DLD1 (cell line): ENCODE data around the gene SEPTIN5.
"Not testable (repeated sequence)": the region's sequence is repeated elsewhere in the genome, so short reads cannot be mapped to it uniquely, and the experiment has no call there.

Experiments used
- in situ Hi-C: cut with HindIII; loops from 2 replicates; pipeline ENCODE4 v1.10.0; 2017; ENCODE audit warnings: low sequenced_read_pairs

SEPTIN5 gene

GRCh38 chr22:19719488-19720021 is 5.3 kb downstream of the SEPTIN5 start:
- in situ Hi-C loops, result no loop called here

DNA sequence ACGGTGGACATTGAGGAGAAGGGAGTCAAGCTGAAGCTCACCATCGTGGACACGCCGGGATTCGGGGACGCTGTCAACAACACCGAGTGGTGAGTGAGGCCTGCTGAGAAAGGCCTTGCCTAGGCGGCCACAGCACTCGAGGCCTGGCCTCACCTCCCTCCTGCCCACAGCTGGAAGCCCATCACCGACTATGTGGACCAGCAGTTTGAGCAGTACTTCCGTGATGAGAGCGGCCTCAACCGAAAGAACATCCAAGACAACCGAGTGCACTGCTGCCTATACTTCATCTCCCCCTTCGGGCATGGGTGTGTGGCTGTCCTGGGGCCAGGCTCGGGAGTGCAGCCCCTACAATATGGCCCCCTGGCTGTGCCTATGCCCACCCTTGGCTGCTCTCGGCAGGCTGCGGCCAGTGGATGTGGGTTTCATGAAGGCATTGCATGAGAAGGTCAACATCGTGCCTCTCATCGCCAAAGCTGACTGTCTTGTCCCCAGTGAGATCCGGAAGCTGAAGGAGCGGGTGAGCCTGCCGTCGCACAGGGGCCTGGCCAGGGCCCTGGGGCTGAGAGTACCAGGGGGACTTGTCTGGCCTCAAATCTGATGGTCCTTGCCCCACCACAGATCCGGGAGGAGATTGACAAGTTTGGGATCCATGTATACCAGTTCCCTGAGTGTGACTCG is 6.0 kb downstream of the SEPTIN5 start:
- in situ Hi-C loops, result no loop called here

- in situ Hi-C loops, result no loop called here
These were observed 6.7 kb downstream of the SEPTIN5 start for GRCh38 chr22:19720999-19721329.

DNA sequence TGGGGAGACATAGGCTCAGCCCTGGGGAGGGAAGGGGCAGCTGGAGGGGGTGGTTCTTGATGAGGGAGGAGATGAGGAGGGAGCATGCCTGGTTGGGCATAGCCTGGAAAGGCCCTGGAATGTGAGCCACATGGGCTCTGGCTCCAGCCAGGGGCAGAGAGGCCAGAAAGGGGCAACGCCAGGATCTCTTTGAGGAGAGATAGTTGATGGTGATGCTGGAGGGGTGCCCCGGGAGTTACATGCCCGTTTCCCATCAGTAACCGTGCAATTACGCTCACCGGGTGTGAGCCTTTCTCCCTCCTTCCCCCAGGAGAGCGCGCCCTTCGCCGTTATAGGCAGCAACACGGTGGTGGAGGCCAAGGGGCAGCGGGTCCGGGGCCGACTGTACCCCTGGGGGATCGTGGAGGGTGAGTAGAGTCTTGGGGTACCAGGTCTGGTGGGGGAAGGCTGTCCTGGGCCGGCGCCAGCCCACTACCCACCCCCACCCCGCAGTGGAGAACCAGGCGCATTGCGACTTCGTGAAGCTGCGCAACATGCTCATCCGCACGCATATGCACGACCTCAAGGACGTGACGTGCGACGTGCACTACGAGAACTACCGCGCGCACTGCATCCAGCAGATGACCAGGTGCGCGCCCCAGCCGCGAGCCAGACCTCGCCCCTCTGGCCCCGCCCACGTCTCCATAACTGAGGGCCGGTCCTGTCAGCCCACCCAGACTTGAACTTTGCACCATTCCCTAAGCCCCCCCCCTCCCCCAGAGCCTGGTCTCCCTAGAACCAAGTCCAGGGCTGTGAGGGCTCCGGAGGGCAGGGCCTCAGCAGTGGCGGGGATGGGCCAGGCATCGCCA is 7.3 kb downstream of the SEPTIN5 start:
- in situ Hi-C loops, result no loop called here

- in situ Hi-C loops, result no loop called here
These were observed 8.1 kb downstream of the SEPTIN5 start for GRCh38 chr22:19722178-19722981.

DNA sequence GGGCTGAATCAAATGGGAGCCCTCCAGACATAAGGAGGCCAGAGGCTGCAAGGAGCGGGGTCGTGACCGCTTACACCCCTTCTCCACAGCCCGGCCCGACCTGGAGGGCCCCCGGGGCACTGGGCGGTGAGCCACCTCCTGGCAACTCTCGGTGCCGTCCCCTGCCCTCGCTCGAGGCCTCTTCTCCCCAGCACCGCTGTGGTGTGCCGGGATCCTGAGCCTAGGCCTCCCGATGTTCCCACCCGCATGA is 8.6 kb downstream of the SEPTIN5 start:
- in situ Hi-C loops, result no loop called here

GRCh38 chr22:19723232-19723982 is 9.1 kb downstream of the SEPTIN5 start, which contains the start of gene GP1BB:
Gene GP1BB, plus strand, starts transcription at chr22:19723539. Its CDS starts 31 bp downstream, at chr22:19723570.
- in situ Hi-C loops, result no loop called here

DNA sequence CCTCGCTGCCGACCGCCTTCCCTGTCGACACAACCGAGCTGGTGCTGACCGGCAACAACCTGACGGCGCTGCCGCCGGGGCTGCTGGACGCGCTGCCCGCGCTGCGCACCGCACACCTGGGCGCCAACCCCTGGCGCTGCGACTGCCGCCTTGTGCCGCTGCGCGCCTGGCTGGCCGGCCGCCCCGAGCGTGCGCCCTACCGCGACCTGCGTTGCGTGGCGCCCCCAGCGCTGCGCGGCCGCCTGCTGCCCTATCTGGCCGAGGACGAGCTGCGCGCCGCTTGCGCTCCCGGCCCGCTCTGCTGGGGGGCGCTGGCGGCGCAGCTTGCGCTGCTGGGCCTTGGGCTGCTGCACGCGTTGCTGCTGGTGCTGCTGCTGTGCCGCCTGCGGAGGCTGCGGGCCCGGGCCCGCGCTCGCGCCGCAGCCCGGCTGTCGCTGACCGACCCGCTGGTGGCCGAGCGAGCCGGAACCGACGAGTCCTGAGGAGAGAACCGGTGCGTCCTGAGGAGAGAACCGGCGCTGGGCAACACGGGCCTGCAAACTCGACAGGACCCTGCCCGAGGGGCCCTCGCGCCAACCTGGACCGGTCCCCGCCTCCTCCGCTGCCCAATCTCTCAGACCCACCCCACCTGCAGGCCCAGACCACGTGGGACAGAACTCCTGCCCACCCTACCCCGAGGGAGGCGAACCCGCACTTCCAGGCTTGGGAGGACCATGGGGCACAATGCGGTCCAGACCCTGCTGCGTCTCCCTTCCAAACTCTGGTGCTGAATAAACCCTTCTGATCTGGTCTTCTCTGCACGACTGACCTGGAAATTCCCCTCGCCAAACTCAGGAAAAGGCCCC is 9.9 kb downstream of the SEPTIN5 start:
- in situ Hi-C loops, result no loop called here

- in situ Hi-C loops, result no loop called here
These were observed 10.8 kb downstream of the SEPTIN5 start for GRCh38 chr22:19724927-19725661.

GRCh38 chr22:19726064-19726788 is 11.9 kb downstream of the SEPTIN5 start:
- in situ Hi-C loops, result not testable (repeated sequence)

DNA sequence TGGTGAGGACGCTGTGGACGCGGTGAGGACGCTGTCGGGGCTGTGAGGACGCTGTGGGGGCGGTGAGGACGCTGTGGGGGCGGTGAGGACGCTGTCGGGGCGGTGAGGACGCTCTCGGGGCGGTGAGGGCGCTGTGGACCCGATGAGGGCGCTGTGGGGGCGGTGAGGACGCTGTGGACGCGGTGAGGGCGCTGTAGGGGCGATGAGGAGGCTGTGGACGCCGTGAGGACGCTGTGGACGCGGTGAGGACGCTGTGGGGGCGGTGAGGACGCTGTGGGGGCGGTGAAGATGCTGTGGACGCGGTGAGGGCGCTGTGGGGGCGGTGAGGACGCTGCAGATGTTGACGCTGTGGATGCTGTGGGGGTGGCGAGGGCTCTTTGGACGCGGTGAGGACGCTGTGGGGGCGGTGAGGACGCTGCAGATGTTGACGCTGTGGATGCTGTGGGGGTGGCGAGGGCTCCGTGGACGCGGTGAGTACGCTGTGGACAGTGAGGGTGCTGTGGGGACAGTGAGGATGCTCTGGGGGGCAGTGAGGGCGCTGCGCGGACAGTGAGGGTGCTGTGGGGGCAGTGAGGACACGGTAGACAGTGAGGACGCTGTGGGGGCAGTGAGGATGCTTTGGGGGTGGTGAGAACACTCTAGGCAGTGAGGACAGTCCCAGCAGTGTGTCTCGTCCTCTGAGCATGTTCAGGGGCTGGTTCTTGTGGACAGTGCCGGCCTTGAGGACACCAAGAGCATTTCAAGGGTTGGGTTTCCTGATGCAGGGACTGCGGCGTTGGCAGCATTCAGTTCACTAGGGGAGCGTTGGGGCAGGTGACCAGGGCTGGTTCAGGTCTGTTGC is 13.2 kb downstream of the SEPTIN5 start:
- in situ Hi-C loops, result no loop called here

DNA sequence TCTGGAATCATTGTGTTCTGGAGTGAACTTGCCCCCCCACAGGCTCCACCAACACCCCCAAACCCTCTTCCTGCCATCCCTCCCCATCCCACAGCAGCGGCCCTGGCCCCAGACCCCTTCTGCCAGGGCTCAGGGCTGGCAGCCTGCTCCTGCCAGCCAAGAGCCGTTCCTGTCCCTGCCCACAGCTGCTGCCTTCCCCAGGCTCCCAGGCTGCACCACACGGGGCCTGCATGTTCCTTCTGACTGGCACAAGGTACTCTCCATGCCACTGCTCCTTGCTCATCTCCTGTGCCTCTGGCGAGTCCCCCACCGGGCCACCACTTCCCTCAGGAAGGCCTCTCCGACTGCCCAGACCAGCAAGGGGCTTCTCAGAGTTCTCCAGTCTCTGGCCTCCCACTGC is 14.0 kb downstream of the SEPTIN5 start:
- in situ Hi-C loops, result no loop called here

DNA sequence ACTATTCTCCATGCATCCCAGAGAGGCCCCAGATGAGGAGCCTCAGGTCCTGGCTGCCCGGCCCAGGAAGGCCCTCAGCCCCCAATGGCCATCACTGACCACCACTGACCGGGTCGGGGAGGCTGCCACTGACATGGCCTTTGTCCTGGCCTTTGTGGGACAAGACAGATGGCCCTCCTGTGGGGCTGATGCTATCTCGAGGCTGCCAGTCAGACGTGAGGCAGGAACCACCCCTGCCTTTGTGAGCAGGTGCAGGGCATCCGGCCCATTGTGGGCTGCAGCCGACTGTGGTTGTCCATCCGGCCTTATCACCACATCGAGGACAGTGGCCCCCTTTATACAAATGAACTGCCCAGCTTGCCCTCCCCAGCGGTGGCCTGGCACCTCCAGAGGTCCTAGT is 14.5 kb downstream of the SEPTIN5 start:
- in situ Hi-C loops, result no loop called here

- in situ Hi-C loops, result no loop called here
These were observed 15.2 kb downstream of the SEPTIN5 start for GRCh38 chr22:19729507-19729906.

GRCh38 chr22:19730198-19730597 is 15.9 kb downstream of the SEPTIN5 start:
- in situ Hi-C loops, result no loop called here

DNA sequence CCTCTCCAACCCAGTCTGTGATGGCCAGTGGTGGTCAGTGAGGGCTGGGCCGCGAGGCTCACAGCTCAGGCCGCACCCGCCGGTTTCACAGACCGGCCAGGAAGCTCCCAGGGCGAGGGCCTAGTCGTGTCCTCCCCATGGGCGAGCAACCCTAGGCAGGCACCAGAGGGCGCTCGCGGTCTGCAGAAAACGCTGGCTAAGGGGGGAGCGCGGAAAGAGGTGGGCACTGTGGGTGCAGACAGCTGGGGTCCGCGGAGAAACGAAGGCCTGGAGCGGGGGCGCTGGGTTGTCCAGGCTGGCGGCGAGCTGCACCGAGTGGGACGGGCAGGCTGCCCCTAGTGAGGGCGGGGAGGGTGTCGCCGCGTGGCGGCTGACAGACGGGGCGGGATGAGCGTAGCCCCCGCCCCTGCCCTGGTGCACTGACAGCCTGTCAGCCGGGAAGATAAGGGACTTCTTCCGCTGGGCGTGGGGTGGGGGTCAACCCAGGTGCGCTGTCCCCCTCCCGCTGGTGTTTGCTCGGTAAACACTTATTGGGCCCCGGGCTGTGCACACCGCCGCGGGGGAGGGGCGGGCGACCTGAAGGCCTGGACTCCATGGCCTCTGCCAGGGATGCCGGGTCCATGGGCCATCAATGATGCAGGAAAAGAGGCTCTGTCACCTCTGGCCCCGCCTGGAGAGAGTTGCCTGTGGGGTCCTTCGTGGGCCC is 16.5 kb downstream of the SEPTIN5 start:
- in situ Hi-C loops, result no loop called here
